ENCODE measurements around the gene RFPL1.
"Not testable (repeated sequence)": the region's sequence is repeated elsewhere in the genome, so short reads cannot be mapped to it uniquely, and the experiment has no call there.

The RFPL1 gene

DNA sequence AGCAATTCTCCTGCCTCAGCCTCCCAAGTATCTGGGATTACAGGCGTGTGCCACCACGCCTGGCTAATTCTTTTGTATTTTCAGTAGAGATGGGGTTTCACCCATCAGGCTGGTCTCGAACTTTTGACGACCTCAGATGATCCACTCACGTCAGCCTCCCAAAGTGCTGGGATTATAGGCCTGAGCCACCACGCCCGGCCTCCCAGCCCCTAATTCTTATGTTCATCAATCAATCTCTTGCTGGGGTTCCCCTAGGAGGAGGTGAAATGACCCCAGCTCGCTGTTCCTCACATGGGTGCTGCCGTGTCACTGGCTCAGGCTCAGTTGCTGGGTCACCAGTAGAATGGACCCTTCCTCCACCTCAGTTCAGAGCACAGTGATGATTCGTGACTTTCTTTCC is at the start of gene RFPL1:
Gene RFPL1, plus strand, starts transcription at position 301 of the 400 bp plus-strand sequence.
- not testable (repeated sequence) for DNase-seq; H3K4me3 Mint-ChIP-seq; H3K36me3 Mint-ChIP-seq (ENCODE audit: low read depth); H3K27ac Mint-ChIP-seq; H3K9me3 Mint-ChIP-seq; H3K4me1 Mint-ChIP-seq (ENCODE audit: low read depth)
- peaks cover 11% of the 10 kb centered on the region for H3K27me3 Mint-ChIP-seq

- DNase-seq, result no peak
- Mint-ChIP-seq H3K27me3 (no peaks in the 10 kb centered on the region), H3K9me3 (no peaks in the 10 kb centered on the region), H3K27ac (peak overlapping the region; percentile 95), H3K4me1 (ENCODE audit: low read depth) (peaks cover 43% of the 10 kb centered on the region), H3K4me3 (peak overlapping the region; percentile 95), H3K36me3 (ENCODE audit: low read depth) (peaks cover 38% of the 10 kb centered on the region)
Measured at GRCh38 chr22:29388759-29389090, 49.7 kb upstream of the RFPL1 start.

GRCh38 chr22:29390270-29390669 is 48.1 kb upstream of the RFPL1 start:
- peaks cover 24% of the 10 kb centered on the region for H3K36me3 Mint-ChIP-seq (ENCODE audit: low read depth)
- no peak overlapping the region for H3K4me3 Mint-ChIP-seq
- H3K9me3 Mint-ChIP-seq, result no peaks in the 10 kb centered on the region
- no peaks in the 10 kb centered on the region for H3K27me3 Mint-ChIP-seq
- H3K4me1 Mint-ChIP-seq (ENCODE audit: low read depth), result peaks cover 39% of the 10 kb centered on the region
- H3K27ac Mint-ChIP-seq, result no peak overlapping the region
- no peak for DNase-seq

- peaks cover 27% of the 10 kb centered on the region for H3K4me1 Mint-ChIP-seq (ENCODE audit: low read depth)
- no peaks in the 10 kb centered on the region for H3K9me3 Mint-ChIP-seq
- no peak overlapping the region for H3K27ac Mint-ChIP-seq
Measured at GRCh38 chr22:29391546-29391945, 46.8 kb upstream of the RFPL1 start.

DNA sequence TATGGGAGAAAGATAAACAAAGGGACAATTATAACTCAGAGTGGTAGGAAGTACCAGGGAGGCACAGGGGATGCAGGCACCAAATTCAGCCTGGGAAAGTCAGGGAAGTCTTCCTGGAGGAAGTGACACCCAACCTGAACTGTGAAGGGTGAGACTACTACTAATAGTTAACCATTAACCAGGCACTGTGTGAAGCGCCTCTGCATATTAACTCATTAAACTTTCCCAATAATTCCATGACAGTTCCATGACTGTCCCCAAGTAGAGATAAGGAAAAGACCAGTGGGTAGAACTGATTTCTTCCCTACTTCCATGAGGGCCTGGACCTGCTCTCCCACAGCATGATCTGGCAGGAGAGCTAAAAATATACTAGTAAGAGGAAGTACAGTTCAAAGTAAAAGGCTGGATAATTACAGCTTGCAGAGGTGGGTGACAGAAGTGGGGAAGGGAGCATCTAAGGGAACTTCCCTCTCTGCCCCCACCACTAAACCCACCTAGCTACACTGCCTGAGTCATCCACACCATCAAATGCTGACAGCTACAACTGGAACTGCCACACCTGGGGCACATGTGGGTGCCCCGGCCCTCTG is 45.3 kb upstream of the RFPL1 start:
- DNase-seq, result no peak
- peaks cover 3% of the 10 kb centered on the region for H3K36me3 Mint-ChIP-seq (ENCODE audit: low read depth)
- no peak overlapping the region for H3K27ac Mint-ChIP-seq
- H3K9me3 Mint-ChIP-seq, result no peaks in the 10 kb centered on the region
- no peak overlapping the region for H3K4me3 Mint-ChIP-seq
- peaks cover 15% of the 10 kb centered on the region for H3K4me1 Mint-ChIP-seq (ENCODE audit: low read depth)
- no peaks in the 10 kb centered on the region for H3K27me3 Mint-ChIP-seq

More at GRCh38 chr22:29391546-29391945, 46.8 kb upstream of the RFPL1 start:
- Mint-ChIP-seq H3K27me3 (no peaks in the 10 kb centered on the region), H3K4me3 (no peak overlapping the region), H3K36me3 (ENCODE audit: low read depth) (peaks cover 12% of the 10 kb centered on the region)
- DNase-seq, result no peak

GRCh38 chr22:29394931-29395581 is 43.3 kb upstream of the RFPL1 start:
- H3K36me3 Mint-ChIP-seq (ENCODE audit: low read depth), result no peaks in the 10 kb centered on the region

DNA sequence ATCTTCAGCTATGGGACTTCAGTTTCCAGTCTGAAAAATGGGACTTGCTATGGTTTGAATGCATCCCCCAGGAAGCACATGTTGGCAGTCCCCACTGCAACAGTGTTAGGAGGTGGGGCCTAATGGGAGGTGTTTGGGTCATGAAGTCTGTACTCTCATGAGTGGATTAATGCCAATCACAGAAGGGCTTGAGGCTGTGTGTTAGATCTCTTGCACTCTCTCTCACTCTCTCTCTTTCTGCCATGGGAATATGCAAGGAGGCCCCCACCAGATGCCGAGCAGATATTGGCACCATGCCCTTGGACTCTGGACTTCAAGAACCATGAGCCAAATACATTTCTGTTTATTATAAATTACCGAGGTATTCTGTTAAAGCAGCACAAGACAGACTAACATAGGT is 42.3 kb upstream of the RFPL1 start:
- Mint-ChIP-seq H3K27me3 (no peaks in the 10 kb centered on the region), H3K9me3 (no peaks in the 10 kb centered on the region), H3K4me1 (ENCODE audit: low read depth) (peaks cover 6% of the 10 kb centered on the region), H3K36me3 (ENCODE audit: low read depth) (no peaks in the 10 kb centered on the region), H3K27ac (no peak overlapping the region), H3K4me3 (no peak overlapping the region)
- DNase-seq, result no peak

More at GRCh38 chr22:29394931-29395581, 43.3 kb upstream of the RFPL1 start:
- DNase-seq, result peak; percentile 73
- peaks cover 6% of the 10 kb centered on the region for H3K4me1 Mint-ChIP-seq (ENCODE audit: low read depth)
- H3K9me3 Mint-ChIP-seq, result no peaks in the 10 kb centered on the region
- H3K27me3 Mint-ChIP-seq, result no peaks in the 10 kb centered on the region
- H3K27ac Mint-ChIP-seq, result no peak overlapping the region
- no peak overlapping the region for H3K4me3 Mint-ChIP-seq

- H3K27me3 Mint-ChIP-seq, result peaks cover 3% of the 10 kb centered on the region
- no peak for DNase-seq
- no peaks in the 10 kb centered on the region for H3K36me3 Mint-ChIP-seq (ENCODE audit: low read depth)
- peaks cover 6% of the 10 kb centered on the region for H3K4me1 Mint-ChIP-seq (ENCODE audit: low read depth)
- H3K9me3 Mint-ChIP-seq, result no peaks in the 10 kb centered on the region
- H3K4me3 Mint-ChIP-seq, result no peak overlapping the region
- no peak overlapping the region for H3K27ac Mint-ChIP-seq
Measured at GRCh38 chr22:29397791-29398190, 40.6 kb upstream of the RFPL1 start.

- Mint-ChIP-seq H3K36me3 (ENCODE audit: low read depth) (no peaks in the 10 kb centered on the region), H3K4me3 (no peak overlapping the region), H3K9me3 (no peaks in the 10 kb centered on the region), H3K27ac (no peak overlapping the region), H3K27me3 (peaks cover 3% of the 10 kb centered on the region), H3K4me1 (ENCODE audit: low read depth) (no peaks in the 10 kb centered on the region)
- no peak for DNase-seq
Measured at GRCh38 chr22:29400576-29400975, 37.8 kb upstream of the RFPL1 start.

- H3K27me3 Mint-ChIP-seq; H3K4me3 Mint-ChIP-seq; H3K9me3 Mint-ChIP-seq; H3K4me1 Mint-ChIP-seq (ENCODE audit: low read depth); DNase-seq; H3K36me3 Mint-ChIP-seq (ENCODE audit: low read depth); H3K27ac Mint-ChIP-seq: not testable (repeated sequence)
Measured at GRCh38 chr22:29401538-29401937, 36.8 kb upstream of the RFPL1 start.

DNA sequence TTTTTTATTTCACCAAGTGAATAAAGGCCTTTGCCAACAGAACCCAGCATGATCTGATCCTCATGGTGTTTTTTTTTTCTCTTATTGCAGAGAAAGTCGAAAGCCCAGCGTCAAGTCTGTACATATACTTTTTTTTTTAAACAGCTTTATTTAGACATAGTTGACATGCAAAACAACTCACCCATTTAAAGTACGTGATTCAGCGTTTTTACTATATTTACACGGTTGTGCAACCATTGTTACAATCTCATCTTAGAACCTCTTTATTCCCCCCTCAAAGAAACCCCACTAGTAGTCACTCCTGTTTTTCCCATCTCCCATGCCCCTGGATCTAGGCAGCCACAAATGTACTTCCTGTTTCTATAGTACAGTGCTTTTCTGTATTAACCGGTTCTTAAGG is 29.4 kb upstream of the RFPL1 start:
- Mint-ChIP-seq H3K27me3 (no peaks in the 10 kb centered on the region), H3K4me1 (ENCODE audit: low read depth) (peaks cover under 1% of the 10 kb centered on the region), H3K4me3 (no peak overlapping the region), H3K9me3 (no peaks in the 10 kb centered on the region), H3K36me3 (ENCODE audit: low read depth) (no peaks in the 10 kb centered on the region), H3K27ac (no peak overlapping the region)
- no peak for DNase-seq

DNA sequence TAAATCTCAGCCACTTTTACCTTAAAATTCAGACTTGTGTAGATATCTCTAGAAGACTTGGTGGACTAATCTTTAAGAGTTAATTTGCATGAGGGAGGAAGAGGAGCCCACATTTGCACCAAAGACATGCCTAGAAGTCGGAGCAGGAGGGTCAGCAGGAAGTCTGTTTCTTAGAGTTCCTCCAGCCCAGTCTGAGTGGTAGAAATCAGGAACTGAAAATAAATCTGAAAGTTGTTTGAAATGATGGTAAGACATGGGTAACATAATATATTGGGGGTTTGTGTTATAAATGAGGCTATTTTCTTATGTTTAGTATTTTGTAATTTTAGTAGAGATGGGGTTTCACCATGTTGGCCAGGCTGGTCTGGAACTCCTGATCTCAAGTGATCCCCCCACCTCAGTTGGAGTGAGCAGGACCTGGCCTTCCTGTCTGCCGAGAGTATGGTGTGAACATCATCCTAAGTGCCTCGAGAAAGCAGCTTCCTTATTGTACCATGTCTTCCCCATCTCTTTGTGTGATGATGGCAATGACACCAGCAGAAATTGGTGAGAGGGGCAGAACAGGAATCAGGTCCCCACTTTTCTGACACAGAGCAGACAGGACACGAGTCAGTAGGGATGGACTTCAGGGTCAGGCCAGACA is 26.7 kb upstream of the RFPL1 start:
- DNase-seq; H3K27ac Mint-ChIP-seq; H3K9me3 Mint-ChIP-seq; H3K36me3 Mint-ChIP-seq (ENCODE audit: low read depth); H3K27me3 Mint-ChIP-seq; H3K4me3 Mint-ChIP-seq: not testable (repeated sequence)
- peaks cover 18% of the 10 kb centered on the region for H3K4me1 Mint-ChIP-seq (ENCODE audit: low read depth)

GRCh38 chr22:29412772-29413171 is 25.6 kb upstream of the RFPL1 start:
- peaks cover 18% of the 10 kb centered on the region for H3K4me1 Mint-ChIP-seq (ENCODE audit: low read depth)
- not testable (repeated sequence) for H3K27ac Mint-ChIP-seq; H3K9me3 Mint-ChIP-seq; H3K27me3 Mint-ChIP-seq; H3K36me3 Mint-ChIP-seq (ENCODE audit: low read depth); H3K4me3 Mint-ChIP-seq
- peak; percentile 39 for DNase-seq

DNA sequence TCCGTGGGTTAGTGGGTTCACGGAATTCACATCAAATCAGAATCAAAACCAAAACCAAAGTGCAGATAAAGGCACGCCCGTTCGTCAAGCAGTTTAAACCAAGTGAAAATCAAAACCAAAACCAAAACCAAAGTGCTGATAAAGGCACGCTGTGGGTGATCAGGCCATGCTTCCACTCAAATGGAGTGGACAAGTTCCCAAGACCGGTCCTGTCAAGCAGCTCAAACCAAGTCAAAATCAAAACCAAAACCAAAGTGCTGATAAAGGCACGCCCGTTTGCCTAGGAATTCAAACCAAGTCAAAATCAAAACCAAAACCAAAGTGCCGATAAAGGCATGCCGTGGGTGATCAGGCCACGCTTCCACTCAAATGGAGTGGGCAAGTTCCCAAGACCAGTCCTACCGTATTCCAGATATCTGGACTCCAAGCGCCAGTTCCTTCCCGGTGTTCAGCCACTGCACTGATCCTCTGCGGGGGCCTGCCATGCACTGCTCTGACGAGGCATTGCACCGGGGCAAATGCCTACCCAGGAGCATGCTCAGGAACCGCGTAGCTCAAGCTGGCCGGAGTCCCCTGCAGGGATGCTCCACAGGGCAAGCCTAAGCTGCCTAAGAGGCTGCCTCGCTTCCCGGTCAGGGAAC is 23.3 kb upstream of the RFPL1 start:
- Mint-ChIP-seq H3K4me3 (peak overlapping the region; percentile 83), H3K4me1 (ENCODE audit: low read depth) (peaks cover 18% of the 10 kb centered on the region), H3K27ac (peak overlapping the region; percentile 99)
- H3K36me3 Mint-ChIP-seq (ENCODE audit: low read depth); H3K27me3 Mint-ChIP-seq; H3K9me3 Mint-ChIP-seq: not testable (repeated sequence)
- peak; percentile 74 for DNase-seq

- H3K4me3 Mint-ChIP-seq, result not testable (repeated sequence)
Measured at GRCh38 chr22:29418704-29419103, 19.7 kb upstream of the RFPL1 start.

More at GRCh38 chr22:29418704-29419103, 19.7 kb upstream of the RFPL1 start:
- not testable (repeated sequence) for H3K36me3 Mint-ChIP-seq (ENCODE audit: low read depth); H3K27me3 Mint-ChIP-seq; H3K9me3 Mint-ChIP-seq; DNase-seq; H3K27ac Mint-ChIP-seq
- H3K4me1 Mint-ChIP-seq (ENCODE audit: low read depth), result peaks cover 18% of the 10 kb centered on the region
